Colon (tissue), 2 donors: Measurements from ENCODE around the gene MORC1.
"Not testable (repeated sequence)": the region's sequence is repeated elsewhere in the genome, so short reads cannot be mapped to it uniquely, and the experiment has no call there.

Experiments
- FAIRE-seq: peaks from 2 replicates; lab custom pipeline; 2012; peaks lifted over from hg19 to GRCh38; lab: Jason Lieb, UNC
- donor health status: control.
- donor health status: control.

The MORC1 gene

GRCh38 chr3:109098079-109098644, 19.8 kb downstream of the MORC1 start:
- FAIRE-seq = no peak

DNA sequence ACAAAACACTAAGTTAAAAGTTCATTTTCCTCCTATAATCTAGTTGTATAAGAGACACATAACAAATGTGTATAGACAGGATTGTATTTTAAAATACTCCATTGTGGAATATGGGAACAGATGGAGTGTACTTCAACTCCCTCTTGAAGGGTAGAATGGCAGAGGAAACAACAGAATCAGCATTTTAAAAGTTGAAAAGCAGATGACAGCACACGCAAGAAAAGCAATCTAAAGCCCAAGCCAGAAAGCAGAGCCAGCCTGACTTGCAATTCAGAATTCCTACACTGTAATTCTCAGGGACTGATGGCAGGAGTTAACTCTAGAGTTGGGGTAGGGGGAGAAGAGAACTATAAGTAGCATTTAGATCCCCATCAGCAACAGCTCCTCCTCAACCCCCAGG, 22.8 kb downstream of the MORC1 start:
- no peak for FAIRE-seq

DNA sequence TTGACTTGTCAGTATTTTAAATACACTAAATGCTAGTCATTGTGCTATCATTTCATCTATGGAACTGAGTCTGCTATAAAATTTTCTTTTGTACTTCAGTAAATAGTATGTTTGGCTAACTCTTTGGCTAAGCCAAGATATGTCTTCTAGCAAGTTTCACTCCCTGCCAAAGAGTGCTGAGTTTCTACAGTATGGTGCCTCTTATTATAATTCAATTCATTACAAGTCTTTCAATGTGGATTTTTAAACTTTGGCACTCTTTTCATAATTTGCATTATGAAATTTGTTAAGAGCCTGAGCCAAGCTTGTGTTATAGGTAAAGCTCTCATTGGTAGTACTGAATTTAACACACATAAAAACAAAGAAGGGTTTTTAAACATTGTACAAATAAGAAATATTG, 24.4 kb downstream of the MORC1 start:
- FAIRE-seq = no peak

GRCh38 chr3:109091846-109092245, 26.1 kb downstream of the MORC1 start:
- FAIRE-seq = no peak

DNA sequence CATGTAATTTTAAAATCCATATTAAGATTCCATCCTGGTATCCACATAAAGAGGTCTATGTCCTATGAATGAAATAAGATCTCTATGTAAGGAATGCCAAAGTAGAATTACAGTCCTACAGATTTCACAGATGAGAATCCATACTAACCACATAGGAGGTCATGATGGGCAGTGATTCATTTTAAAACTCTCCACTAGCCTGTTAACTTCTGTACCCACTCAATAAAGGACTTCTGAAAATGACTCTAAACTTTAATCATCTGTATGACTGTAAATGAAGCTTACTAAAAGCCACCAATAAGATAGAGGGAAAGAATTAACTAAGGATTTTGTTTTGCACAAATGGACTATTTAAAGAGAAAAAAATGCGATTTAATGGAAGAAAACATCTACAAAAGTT, 28.7 kb downstream of the MORC1 start:
- no peak for FAIRE-seq

DNA sequence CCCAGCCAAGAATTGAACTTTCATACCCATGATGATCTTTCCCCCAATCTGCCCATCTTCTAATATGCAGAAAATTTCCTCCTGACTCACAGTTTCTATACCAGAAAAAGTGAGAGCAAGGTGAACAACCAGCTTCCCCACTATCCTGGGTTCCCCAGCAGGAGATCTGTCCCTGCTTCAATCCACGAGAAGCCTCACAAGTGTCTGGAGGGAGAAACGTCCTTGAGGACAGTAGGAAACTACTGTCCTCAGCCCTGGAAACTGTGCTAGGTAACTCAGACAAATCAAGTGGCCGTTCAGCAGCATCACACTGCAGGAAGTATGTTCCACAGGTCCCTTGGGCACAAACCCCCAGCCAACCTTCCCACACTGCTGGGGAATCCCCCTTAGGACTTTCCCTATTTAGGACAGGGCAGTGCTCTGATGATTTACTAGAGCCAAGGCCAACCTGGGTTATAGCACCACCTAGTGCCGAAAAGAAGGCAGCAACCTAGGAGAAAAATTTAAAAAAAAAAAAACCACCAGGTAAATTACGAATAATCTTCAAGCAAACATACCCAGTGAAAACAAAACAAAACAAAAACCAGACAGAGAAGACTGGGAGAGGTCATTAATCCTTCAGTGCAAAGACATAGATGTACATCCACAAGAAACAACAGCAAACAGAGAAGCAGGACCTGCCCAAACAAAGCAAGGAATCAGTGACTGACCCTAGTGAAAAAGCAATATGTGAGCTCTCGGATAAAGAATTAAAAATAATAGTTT, 36.0 kb downstream of the MORC1 start:
- no peak for FAIRE-seq

- FAIRE-seq = not testable (repeated sequence)
Observed at GRCh38 chr3:109080090-109080489, 37.8 kb downstream of the MORC1 start.

- no peak for FAIRE-seq
Observed at GRCh38 chr3:109073116-109073515, 44.8 kb downstream of the MORC1 start.

DNA sequence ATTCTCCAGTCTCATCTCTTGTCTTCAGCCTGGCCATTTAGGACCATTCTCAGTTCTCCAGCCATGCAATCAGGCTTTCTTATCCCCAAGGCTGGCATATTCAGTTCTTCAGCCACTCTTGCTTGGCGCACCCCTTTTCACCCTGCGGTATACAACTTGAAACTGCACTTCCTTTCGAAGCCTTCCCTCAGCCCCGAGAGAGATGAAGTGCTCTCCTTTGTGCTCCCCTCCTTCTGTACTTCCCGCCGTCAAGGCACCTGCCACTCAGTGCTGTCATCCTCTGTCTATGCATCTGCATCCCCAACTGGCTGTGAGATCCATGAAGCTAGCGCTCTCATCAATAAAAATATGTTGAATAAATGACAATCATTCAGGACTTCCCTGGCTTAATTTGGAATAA, 45.7 kb downstream of the MORC1 start:
- FAIRE-seq = no peak

- FAIRE-seq = no peak
Observed at GRCh38 chr3:109071350-109072142, 46.4 kb downstream of the MORC1 start.

DNA sequence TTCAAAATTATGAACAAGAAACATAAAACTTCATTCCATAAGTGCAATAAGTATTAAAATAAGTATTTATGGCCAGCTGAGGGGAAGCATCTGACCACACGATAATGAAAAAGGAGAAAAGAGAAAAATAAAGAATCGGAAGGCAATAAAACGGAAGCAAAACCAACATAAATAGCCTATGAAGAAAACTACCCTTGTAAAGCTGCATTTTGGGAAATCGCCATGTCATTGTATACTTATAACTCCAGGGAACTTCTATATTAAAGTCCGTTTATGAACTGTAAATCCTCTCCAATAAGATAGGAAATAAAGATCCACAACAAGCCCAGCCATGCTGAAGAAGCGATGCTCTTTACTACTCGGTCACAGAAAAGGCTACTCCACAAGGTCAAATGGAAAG, 47.7 kb downstream of the MORC1 start:
- FAIRE-seq = no peak

DNA sequence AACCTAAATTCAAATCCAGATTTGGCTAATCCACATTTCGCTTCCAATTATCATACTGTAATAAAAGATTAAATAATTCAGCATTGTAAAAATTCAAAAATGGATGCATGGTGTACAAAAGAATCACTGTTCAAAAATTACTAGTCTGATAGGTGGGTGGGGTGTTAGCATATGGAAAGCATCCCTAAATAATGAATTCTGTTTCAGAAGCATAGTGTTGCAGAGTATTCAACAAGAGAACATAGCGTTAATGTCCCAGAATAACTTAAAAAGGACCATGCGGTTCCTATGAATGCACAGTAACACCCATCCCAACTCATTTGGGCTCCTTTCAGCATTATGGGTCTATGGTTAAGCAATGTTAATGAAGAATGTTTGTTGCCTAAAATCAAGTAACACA, 51.1 kb downstream of the MORC1 start:
- no peak for FAIRE-seq

- no peak for FAIRE-seq
Observed at GRCh38 chr3:109059264-109059663, 58.7 kb downstream of the MORC1 start.

DNA sequence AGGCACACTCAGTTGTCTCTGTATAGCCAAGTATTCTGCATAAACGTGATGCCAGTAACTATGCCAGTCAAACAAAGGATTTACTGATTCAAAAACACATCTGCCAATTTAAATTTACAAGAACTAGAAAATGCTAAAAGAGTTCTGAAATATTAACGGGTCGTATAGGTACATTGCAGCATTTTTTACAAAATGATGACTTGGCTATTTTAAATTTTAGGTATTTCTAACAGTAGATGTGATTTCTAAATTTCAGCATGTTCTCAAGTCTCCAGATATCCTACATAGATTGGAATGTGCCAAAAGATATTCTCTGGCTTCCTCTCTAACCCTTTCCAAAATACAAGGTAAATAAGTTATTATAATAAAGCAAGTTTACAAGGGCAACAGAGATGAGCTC, 60.3 kb downstream of the MORC1 start:
- no peak for FAIRE-seq

- no peak for FAIRE-seq
Observed at GRCh38 chr3:109057056-109057455, 60.9 kb downstream of the MORC1 start.

DNA sequence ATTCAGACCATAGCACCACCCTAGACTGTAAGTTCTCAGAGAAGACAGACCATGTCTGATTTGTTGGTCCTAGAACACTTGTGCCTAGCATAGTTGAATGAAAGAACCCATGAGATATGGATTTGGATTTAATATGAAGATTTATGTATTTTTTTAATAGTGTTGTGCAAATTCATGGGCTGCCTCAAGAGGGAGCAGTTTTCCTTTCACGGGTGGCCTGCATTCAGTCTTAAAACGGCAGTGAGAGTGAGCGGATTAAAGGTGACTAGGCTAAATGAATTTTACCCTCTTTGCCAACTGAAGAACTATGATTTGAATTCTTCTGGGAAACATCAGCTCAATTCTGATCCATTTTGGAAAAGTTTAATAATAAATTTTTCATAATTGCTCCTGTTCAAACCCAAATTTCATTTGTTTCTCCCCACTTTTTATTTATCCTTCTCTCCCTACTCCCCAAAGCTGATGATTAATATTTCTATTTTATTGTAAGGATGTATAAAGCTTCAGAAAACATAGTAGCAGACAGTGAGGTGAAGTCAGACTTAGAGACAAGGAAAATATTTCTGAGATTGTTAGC, 67.3 kb downstream of the MORC1 start:
- FAIRE-seq = no peak

- no peak for FAIRE-seq
Observed at GRCh38 chr3:109047366-109047765, 70.6 kb downstream of the MORC1 start.

GRCh38 chr3:109045271-109046040, 72.5 kb downstream of the MORC1 start:
- FAIRE-seq = no peak

GRCh38 chr3:109035082-109035481, 82.9 kb downstream of the MORC1 start:
- no peak for FAIRE-seq

DNA sequence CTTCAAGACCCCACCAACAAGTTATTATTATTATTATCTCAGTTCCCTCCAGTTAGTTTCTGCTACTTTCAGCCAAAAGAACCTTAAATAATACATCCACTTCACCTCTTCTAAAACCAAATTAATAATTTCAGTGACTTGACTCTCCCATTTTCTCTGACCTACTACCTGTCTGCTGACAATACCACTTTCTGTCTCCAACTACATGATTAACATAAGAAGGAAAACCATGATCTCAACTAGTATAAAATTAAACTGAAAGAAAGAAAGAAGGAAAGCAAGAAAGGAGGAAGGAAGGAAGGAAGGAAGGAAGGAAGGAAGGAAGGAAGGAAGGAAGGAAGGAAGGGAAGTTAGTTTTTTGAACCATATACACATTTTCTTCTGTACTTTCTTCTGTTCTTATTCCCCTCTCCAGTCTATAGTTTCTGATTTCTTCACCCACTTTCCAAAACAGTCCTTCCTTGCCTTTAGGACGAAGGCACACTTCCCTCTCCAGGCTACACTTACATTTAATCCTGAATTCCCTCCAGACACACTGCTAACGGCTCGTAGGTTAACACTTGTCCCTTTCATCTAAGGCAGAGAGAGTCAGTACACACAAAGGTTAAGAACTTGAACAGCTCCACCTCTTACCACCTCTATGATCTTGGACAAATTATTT, 84.8 kb downstream of the MORC1 start:
- FAIRE-seq = no peak

GRCh38 chr3:109028753-109029152, 89.2 kb downstream of the MORC1 start:
- FAIRE-seq = no peak

GRCh38 chr3:109026821-109027220, 91.1 kb downstream of the MORC1 start:
- no peak for FAIRE-seq
